HG03354 (cell line): ENCODE measurements around the gene SKAP2.

ENCODE experiments used
- ATAC-seq: cut with Tn5 transposase; IDR thresholded peaks from one replicate; pipeline ENCODE4 v1.9.1; 2021; ENCODE audit warnings: mild to moderate bottlenecking; ENCODE audit not compliant: unreplicated experiment, poor library complexity, severe bottlenecking

Gene SKAP2

GRCh38 chr7:26648554-26648953 is 215.8 kb downstream of the SKAP2 start:
- ATAC-seq, result no peak

- ATAC-seq, result no peak
Observed at GRCh38 chr7:26646336-26647048, 217.9 kb downstream of the SKAP2 start.

- ATAC-seq, result no peak
Observed at GRCh38 chr7:26645121-26645520, 219.3 kb downstream of the SKAP2 start.

DNA sequence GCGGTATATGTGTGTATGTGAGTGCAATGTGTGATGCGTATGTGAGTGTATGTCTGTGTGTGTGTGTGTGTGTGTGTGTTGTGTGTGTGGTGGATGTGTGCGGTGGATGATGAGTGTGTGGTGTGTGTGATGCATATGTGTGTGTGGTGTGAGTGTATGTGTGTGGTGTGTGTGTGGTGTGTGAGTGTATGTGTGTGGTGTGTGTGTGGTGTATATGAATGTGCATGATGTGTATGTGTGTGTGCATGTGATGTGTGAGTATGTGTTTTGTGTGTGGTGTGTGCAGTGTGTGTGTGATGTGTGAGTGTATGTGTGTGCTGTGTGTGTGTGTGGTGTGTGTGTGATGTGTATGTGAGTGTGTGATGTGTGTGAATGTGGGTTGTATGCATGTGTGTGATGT is 222.0 kb downstream of the SKAP2 start:
- no peak for ATAC-seq

DNA sequence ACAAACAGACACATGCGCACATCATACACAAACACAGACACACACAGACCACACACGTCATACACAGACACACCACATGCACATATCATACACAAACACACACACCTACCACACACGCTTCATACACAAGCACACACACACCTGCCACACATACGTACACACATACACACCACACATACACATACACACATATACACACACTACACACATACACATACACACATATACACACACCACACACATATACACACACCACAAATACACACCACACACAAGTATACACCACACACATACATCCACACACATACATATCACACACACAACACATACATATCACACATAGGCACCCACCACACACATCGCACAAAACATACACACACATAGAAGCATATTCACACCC is 224.7 kb downstream of the SKAP2 start:
- no peak for ATAC-seq

GRCh38 chr7:26639111-26639510 is 225.3 kb downstream of the SKAP2 start:
- ATAC-seq, result no peak

DNA sequence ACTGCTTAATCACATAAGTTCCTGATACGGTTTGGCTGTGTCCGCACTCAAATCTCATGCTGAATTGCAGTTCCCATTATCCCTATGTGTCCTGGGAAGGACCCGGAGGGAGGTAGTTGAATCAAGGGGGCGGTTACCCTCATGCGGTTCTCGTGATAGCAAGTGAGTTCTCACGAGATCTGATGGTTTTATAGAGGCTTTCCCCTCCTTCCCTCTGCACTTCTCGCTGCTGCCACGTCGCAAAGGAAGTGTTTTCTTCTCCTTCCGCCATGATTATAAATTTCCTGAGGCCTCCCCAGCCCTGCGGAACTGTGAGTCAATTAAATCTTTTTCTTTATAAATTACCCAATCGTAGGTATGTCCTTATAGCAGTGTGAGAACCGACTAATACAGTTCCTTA is 226.2 kb downstream of the SKAP2 start:
- no peak for ATAC-seq

DNA sequence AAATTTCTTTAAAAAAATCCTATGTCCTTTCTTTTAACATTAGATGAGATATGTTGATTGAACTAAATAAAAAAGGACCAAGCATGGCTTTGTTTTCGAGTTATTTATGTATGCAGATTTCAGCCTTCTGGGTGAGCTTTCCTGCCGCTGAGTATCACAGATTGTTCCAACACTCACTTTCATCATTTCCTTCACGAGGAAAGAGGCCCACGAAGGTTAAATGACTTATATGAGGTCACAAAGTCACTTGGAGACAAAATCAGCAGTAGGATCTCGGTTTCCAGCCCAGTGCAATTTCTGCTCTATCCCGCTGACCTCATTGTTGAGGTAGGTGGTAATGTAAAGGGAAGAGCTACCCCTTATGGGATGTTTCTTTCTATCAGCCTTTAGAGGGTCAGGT is 226.8 kb downstream of the SKAP2 start:
- ATAC-seq, result no peak

- no peak for ATAC-seq
Observed at GRCh38 chr7:26636808-26637207, 227.6 kb downstream of the SKAP2 start.

- ATAC-seq, result no peak
Observed at GRCh38 chr7:26633557-26633956, 230.8 kb downstream of the SKAP2 start.

GRCh38 chr7:26631601-26632000 is 232.8 kb downstream of the SKAP2 start:
- no peak for ATAC-seq

DNA sequence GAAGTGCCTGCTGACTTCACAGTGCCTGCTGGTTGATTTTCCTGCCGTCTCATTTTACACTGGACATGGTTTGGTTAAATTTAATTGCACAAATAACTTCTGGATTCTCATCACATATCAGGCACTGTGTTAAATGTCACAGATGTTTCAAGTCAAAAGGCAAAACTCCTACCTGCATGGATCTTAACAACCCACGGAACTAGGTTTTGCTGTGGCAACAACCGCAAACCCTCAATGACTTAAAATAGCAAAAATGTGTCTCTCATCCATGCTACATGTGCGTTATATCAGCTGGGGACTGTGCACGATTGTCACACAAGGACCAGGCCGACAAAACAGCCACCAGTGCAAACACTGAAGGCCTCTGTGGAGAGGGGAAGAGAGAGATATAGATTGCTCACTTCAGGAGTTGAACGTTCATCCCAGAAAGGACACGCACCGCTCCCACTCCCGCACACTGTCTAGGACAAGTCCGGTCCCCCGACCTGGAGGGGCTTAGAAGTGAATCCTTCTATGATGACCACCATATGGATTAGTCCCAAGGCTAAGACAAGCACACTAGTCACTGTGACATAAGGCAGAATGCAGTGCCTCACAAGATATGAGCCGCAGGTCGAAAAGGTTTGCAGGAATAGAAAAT is 233.3 kb downstream of the SKAP2 start:
- no peak for ATAC-seq

DNA sequence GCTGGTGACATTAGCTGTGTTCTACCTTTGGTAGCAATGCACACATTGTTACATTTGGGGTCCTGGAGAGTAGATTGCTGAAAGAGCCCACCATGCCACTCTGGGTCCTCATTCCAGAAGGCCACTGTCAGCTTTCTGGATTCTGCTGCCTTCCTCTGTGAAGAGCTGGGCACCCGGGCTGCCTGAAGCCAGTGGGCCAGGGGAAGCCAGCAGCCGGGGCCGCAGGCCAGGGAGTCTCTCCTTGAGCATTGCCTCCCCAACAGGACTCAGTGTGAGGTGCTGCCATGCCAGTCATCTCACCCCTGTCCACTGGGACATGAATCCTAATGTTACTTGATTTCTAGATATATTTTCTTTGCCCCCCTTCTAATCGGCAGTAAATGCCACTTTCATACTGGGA is 234.0 kb downstream of the SKAP2 start:
- no peak for ATAC-seq

- no peak for ATAC-seq
Observed at GRCh38 chr7:26629696-26630095, 234.7 kb downstream of the SKAP2 start.

- ATAC-seq, result no peak
Observed at GRCh38 chr7:26627891-26628341, 236.5 kb downstream of the SKAP2 start.

DNA sequence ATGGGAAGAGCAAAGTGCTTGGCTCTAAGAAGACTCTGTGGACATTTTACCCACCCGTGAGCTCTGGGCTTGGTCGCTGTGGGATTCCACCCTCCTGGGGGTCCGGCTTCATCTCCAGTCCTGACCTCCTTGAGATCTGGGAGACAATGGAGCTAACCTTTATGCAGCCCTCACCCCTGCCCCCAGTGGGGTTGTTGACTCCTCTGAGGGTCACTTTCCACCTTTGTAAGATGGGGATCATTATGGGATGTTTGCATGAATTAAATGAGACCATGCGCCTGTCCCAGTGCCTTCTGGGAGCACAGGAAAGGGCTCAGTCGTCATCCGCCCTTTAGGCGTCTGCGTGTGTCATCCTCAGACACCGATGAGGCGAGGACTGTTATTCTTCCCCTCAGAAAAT is 237.2 kb downstream of the SKAP2 start:
- no peak for ATAC-seq

DNA sequence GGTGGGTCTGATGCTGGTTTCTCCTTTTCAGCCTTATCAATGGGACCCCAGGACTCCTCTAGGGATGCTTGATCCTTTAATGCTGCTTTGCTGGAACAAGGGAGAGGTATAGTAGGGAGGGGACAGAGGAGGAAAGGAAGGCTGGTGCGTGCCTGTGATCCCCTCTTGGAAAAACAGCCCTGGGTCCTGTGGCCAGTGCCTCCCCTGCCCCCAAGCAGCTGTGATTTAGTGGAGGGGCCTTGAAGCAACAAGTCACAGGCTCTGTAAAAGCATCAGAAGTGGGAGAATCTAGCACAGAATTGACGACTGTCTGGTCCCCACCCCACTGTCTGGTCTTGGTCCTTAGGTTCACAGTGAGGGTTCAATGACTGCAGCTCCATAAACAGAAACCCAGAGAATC is 237.7 kb downstream of the SKAP2 start:
- ATAC-seq, result no peak

GRCh38 chr7:26626156-26626555 is 238.2 kb downstream of the SKAP2 start:
- no peak for ATAC-seq

GRCh38 chr7:26625286-26625685 is 239.1 kb downstream of the SKAP2 start:
- no peak for ATAC-seq

GRCh38 chr7:26624839-26625238 is 239.6 kb downstream of the SKAP2 start:
- no peak for ATAC-seq

DNA sequence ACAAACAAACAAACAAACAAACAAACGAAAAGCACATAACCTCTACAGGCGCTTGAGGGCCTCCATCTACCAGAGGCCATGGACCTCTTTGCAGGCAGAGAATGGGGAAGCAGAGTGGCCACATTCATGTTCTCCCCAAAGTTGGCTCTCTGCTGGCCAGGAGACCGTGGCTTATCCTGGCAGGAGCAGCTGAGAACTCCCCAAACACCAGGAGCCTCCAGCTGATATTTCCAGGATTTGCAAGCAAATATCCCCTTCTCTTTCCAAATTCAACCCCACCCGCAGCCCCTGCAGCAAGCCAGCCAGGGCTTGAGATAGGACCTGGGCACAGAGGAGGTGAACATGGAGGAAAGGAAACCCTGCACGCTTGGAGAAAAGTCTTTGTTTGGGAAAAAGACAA is 240.0 kb downstream of the SKAP2 start:
- no peak for ATAC-seq

DNA sequence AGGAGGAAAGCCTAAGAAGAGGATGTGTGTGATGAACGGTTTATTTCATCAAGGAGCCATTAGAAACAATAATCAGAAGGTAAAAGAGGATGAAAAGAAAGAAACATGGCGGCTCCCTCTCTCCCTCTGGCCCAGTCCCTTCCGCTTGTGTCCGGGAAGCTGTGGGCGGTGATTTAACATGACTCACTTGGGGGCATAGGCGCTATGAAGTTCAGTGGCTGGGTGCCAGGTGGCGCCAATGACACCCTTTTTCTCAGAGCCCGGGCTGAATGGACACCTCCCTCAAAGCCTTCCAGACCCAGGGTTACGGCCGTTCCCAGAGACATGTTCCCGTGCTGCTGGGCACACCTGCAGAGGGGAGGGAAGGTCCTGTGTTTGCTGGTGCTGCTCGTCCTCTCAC is 244.0 kb downstream of the SKAP2 start:
- ATAC-seq, result no peak
